Liver (tissue), 9 donors: Measurements from ENCODE around the gene RNF151. TPM values are rescaled to one million over a fixed set of nuclear protein-coding genes. Genes with fewer than 3 reads are reported as not detected.

Source experiments
- DNase-seq: peaks from one replicate; pipeline ENCODE4 v3.0.0-alpha.2; 2017; ENCODE audit warnings: low spot score
- H3K27ac ChIP-seq, 2 donors: one replicate each; pipeline ENCODE4 v1.7.0; 2013; ENCODE audit warnings: inconsistent platforms in 2 of 2, low read length in 2 of 2, control low read depth in 1 of 2, low read depth in 1 of 2, mild to moderate bottlenecking in 1 of 2
- H3K27me3 ChIP-seq, 4 donors: one replicate each; pipeline versions ENCODE4 v1.6.1 to v1.7.0; 2013; ENCODE audit warnings: low read length in 3 of 4, inconsistent platforms in 1 of 4, mild to moderate bottlenecking in 1 of 4, moderate library complexity in 1 of 4; ENCODE audit not compliant: control insufficient read depth in 4 of 4, insufficient read depth in 4 of 4
- H3K36me3 ChIP-seq, 4 donors: one replicate each; pipeline versions ENCODE4 v1.6.1 to v1.7.0; 2013; ENCODE audit warnings: low read length in 3 of 4, mild to moderate bottlenecking in 3 of 4, low read depth in 1 of 4, moderate library complexity in 1 of 4; ENCODE audit not compliant: control insufficient read depth in 4 of 4, insufficient read depth in 3 of 4
- H3K4me1 ChIP-seq, 4 donors: one replicate each; pipeline versions ENCODE4 v1.6.1 to v1.7.0; 2013; ENCODE audit warnings: low read length in 3 of 4, mild to moderate bottlenecking in 3 of 4, moderate library complexity in 1 of 4; ENCODE audit not compliant: control insufficient read depth in 4 of 4, insufficient read depth in 4 of 4
- H3K4me3 ChIP-seq, 3 donors: one replicate each; pipeline versions ENCODE4 v1.6.1 to v1.7.0; 2013; ENCODE audit warnings: low read length in 3 of 3, control low read depth in 1 of 3, low read depth in 1 of 3, mild to moderate bottlenecking in 1 of 3
- H3K9ac ChIP-seq, 2 donors: one replicate each; pipeline ENCODE4 v1.7.0; 2013; ENCODE audit warnings: low read length in 2 of 2, mild to moderate bottlenecking in 2 of 2, moderate library complexity in 2 of 2, control low read depth in 1 of 2, low read depth in 1 of 2
- H3K9me3 ChIP-seq, 4 donors: one replicate each; pipeline versions ENCODE4 v1.6.1 to v1.7.0; 2013; ENCODE audit warnings: low read length in 3 of 4; ENCODE audit not compliant: control insufficient read depth in 4 of 4
- FOXA1 ChIP-seq: IDR thresholded peaks from 2 replicates; pipeline ENCODE4 v1.6.1; 2016; ENCODE audit warnings: antibody characterized with exemption
- GABPA ChIP-seq, 2 donors: IDR thresholded peaks in 1 of 2; conservative IDR thresholded peaks in 1 of 2; 2 replicates each; pipeline ENCODE4 v1.6.1; 2016; ENCODE audit warnings: antibody characterized with exemption in 2 of 2, mild to moderate bottlenecking in 1 of 2, moderate library complexity in 1 of 2
- HNF4G ChIP-seq: IDR thresholded peaks from 2 replicates; pipeline ENCODE4 v1.6.1; 2016; ENCODE audit warnings: antibody characterized with exemption
- JUND ChIP-seq, 2 donors: IDR thresholded peaks; 2 replicates each; pipeline ENCODE4 v1.6.1; 2016; ENCODE audit warnings: antibody characterized with exemption in 2 of 2
- RXRA ChIP-seq, 2 donors: IDR thresholded peaks; 2 replicates each; pipeline ENCODE4 v1.6.1; 2017 to 2018; ENCODE audit warnings: antibody characterized with exemption in 2 of 2, mild to moderate bottlenecking in 1 of 2
- SP1 ChIP-seq: IDR thresholded peaks from 2 replicates; pipeline ENCODE4 v1.6.1; 2018; ENCODE audit warnings: antibody characterized with exemption, mild to moderate bottlenecking
- YY1 ChIP-seq: IDR thresholded peaks from 2 replicates; pipeline ENCODE4 v1.6.1; 2016; ENCODE audit warnings: antibody characterized with exemption, mild to moderate bottlenecking
- WGBS: extraction: QIAGEN DNeasy Blood & Tissue Kit; methylation state at CpG from one replicate; pipeline ENCODE4 v1.1.7; 2013; 5-methylcytosine and 5-hydroxymethylcytosine counted together
- polyA plus RNA-seq, 2 donors: library from polyadenylated mRNA; stranded (reverse) in 1 of 2; unstranded in 1 of 2; fragments of 200-250 nt in 1 of 2; fragments of >200 nt in 1 of 2; fragmentation: Nextera tagmentation in 1 of 2; extraction: Ambion mirVana in 1 of 2; gene quantifications; one replicate each; pipeline versions ENCODE4 v1.2.1 to v1.2.3, GENCODE V29; 2013 to 2015
- total RNA-seq, 2 donors: library from RNA; depleted of rRNA; stranded (reverse); fragments of >200 nt; gene quantifications; one replicate each; pipeline ENCODE4 v1.2.3, GENCODE V29; 2014
- TF ChIP-seq, protein P1 (sequence below): IDR thresholded peaks from 2 replicates; pipeline ENCODE4 v1.6.1; 2016; ENCODE audit warnings: antibody characterized with exemption
- TF ChIP-seq, protein P2 (sequence below): fragments of 150-350 bp; IDR thresholded peaks from 2 replicates; pipeline ENCODE4 v1.5.1; 2017; ENCODE audit warnings: improper control_type of control experiment, low read depth, low read length; ENCODE audit not compliant: missing input control
- TF ChIP-seq, protein P3 (sequence below): IDR thresholded peaks from 2 replicates; pipeline ENCODE4 v1.6.1; 2016; ENCODE audit warnings: antibody characterized with exemption
- donor health status: healthy.
- donor health status: healthy.
- donor health status: healthy.
- donor health status: healthy.
- donor health status: healthy.

RNF151 gene
- total and polyA plus RNA-seq, 4 donors = not detected

DNA sequence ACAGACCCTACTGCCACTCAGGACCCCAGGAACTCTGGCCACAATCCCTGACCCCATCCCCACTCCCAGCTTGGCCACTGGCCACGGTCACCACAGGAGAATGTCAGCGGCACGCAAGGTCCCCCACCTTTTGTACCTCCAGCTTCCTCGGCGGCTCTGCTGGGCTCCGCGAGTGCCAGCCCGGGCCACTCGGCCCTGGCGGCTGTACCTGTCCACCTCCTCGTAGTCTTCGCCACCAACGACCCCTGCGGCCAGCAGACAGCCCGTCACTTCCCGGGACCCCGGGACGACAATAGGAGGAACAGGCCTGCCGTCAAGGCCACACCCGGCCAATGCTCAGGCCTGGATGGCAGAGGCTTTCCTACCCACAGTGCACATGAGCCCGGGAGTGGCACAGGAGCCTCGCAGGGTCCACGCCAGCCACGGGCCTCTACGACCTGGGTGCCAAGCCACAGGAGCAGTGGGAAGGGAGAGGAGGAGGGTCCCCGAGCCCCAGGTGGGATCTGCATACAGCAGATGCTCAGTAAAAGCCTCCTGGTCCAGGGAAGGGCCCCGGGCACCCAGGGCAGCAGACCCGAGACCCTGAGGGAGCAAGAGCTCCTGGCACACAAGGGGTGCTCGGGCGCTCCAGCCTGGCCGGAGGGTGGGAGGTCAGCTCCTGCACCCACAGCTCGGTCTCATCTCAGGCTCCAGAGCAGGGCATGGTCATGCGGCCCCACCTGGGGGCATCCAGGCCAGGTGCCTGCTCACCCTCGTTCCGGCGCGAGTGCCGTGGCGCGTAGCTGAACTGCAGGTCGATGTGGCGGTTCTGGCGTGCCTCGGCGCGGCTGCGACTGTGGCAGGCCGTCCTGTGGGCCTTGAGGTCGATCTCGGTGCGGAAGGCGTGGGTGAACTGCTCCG lies 35.0 kb downstream of the RNF151 start:
- Histone ChIP-seq H3K36me3 (peaks cover 24 to 65% (median 27%) of the 10 kb centered on the region in 4 donors), H3K27ac (no peak overlapping the region), H3K27me3 (no peaks in the 10 kb centered on the region), H3K4me1 (peaks cover 21 to 34% (median 25%) of the 10 kb centered on the region in 4 donors), H3K9ac (no peak overlapping the region), H3K9me3 (no peaks in the 10 kb centered on the region), H3K4me3 (no peak overlapping the region)
- TF ChIP-seq HNF4G = no peak
- TF ChIP-seq, protein P1, sequence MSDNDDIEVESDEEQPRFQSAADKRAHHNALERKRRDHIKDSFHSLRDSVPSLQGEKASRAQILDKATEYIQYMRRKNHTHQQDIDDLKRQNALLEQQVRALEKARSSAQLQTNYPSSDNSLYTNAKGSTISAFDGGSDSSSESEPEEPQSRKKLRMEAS = no peak
- 95% methylated on average over 53 of the region's 53 CpGs for WGBS
- DNase-seq = no peak

- H3K36me3 ChIP-seq = peaks cover 19 to 56% (median 25%) of the 10 kb centered on the region in 4 donors
Measured at GRCh38 chr16:2002406-2003230, 36.0 kb downstream of the RNF151 start.

GRCh38 chr16:2003231-2003826 lies 36.7 kb downstream of the RNF151 start:
- Histone ChIP-seq H3K4me1 (peaks cover 36 to 48% (median 41%) of the 10 kb centered on the region in 4 donors), H3K9me3 (no peaks in the 10 kb centered on the region), H3K27ac (no peak overlapping the region), H3K4me3 (no peak overlapping the region), H3K27me3 (no peaks in the 10 kb centered on the region), H3K36me3 (peaks cover 19 to 49% (median 22%) of the 10 kb centered on the region in 4 donors), H3K9ac (no peak overlapping the region)
- WGBS = 79% methylated on average over 8 of the region's 8 CpGs
- no peak for DNase-seq
- TF ChIP-seq, protein P2, sequence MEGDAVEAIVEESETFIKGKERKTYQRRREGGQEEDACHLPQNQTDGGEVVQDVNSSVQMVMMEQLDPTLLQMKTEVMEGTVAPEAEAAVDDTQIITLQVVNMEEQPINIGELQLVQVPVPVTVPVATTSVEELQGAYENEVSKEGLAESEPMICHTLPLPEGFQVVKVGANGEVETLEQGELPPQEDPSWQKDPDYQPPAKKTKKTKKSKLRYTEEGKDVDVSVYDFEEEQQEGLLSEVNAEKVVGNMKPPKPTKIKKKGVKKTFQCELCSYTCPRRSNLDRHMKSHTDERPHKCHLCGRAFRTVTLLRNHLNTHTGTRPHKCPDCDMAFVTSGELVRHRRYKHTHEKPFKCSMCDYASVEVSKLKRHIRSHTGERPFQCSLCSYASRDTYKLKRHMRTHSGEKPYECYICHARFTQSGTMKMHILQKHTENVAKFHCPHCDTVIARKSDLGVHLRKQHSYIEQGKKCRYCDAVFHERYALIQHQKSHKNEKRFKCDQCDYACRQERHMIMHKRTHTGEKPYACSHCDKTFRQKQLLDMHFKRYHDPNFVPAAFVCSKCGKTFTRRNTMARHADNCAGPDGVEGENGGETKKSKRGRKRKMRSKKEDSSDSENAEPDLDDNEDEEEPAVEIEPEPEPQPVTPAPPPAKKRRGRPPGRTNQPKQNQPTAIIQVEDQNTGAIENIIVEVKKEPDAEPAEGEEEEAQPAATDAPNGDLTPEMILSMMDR = no peak
- TF ChIP-seq HNF4G (no peak), YY1 (no peak), GABPA (IDR thresholded peaks at IDR 0.05 in 1 of 2, conservative IDR thresholded peaks at IDR 0.05 in 1 of 2) (no peak), SP1 (no peak), FOXA1 (no peak)

More at GRCh38 chr16:2002406-2003230, 36.0 kb downstream of the RNF151 start:
- 95% methylated on average over 47 of the region's 47 CpGs for WGBS
- TF ChIP-seq JUND (IDR thresholded peaks at IDR 0.05) (no peak), FOXA1 (no peak), RXRA (IDR thresholded peaks at IDR 0.05) (no peak), HNF4G (no peak)
- TF ChIP-seq, protein P2 = no peak
- TF ChIP-seq, protein P3, sequence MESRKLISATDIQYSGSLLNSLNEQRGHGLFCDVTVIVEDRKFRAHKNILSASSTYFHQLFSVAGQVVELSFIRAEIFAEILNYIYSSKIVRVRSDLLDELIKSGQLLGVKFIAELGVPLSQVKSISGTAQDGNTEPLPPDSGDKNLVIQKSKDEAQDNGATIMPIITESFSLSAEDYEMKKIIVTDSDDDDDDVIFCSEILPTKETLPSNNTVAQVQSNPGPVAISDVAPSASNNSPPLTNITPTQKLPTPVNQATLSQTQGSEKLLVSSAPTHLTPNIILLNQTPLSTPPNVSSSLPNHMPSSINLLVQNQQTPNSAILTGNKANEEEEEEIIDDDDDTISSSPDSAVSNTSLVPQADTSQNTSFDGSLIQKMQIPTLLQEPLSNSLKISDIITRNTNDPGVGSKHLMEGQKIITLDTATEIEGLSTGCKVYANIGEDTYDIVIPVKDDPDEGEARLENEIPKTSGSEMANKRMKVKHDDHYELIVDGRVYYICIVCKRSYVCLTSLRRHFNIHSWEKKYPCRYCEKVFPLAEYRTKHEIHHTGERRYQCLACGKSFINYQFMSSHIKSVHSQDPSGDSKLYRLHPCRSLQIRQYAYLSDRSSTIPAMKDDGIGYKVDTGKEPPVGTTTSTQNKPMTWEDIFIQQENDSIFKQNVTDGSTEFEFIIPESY = no peak
- no peak for DNase-seq
- no peaks in the 10 kb centered on the region for H3K27me3 ChIP-seq
- no peaks in the 10 kb centered on the region for H3K9me3 ChIP-seq
- H3K27ac ChIP-seq = no peak overlapping the region
- no peak overlapping the region for H3K4me3 ChIP-seq
- no peak overlapping the region for H3K9ac ChIP-seq
- peaks cover 29 to 43% (median 34%) of the 10 kb centered on the region in 4 donors for H3K4me1 ChIP-seq
